Measurements from ENCODE around the gene HIP1. TPM values are rescaled to one million over a fixed set of nuclear protein-coding genes. Genes with fewer than 3 reads are reported as not detected.

The HIP1 gene
- total RNA-seq, 2 donors from 2014 or later: 42.9 to 48.2 TPM

DNA sequence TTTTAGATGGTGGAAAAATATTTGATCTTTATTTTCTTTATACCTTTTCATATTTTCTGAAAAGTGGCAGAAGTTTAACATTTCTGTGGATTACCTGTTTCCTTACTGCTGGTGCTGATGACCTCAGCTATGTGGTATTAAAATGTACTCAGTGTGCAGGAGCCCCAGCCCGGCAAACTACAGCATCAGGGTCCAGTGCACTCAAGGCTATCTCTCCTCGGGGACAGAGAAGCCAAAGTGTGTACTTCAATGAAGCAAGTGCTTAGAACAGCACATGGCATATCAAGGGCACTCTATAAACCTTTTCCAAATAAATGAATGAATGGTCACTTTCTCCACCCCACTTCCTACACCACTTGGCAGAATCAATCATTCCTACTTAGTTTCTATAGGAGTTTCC lies 111.8 kb downstream of the HIP1 start:
- DNase-seq (ENCODE audit: low spot score): no peak
- Histone ChIP-seq H3K4me1 (ENCODE audit: control insufficient read depth in 1 of 2, low read depth in 2 of 2) (peaks cover 11 to 21% of the 10 kb centered on the region in 2 donors), H3K9me3 (no peaks in the 10 kb centered on the region), H3K36me3 (no peaks in the 10 kb centered on the region), H3K27ac (no peak overlapping the region), H3K27me3 (replicated peaks; ENCODE audit: insufficient read depth) (no peaks in the 10 kb centered on the region), H3K4me3 (no peak overlapping the region)
- TF ChIP-seq, protein P1, sequence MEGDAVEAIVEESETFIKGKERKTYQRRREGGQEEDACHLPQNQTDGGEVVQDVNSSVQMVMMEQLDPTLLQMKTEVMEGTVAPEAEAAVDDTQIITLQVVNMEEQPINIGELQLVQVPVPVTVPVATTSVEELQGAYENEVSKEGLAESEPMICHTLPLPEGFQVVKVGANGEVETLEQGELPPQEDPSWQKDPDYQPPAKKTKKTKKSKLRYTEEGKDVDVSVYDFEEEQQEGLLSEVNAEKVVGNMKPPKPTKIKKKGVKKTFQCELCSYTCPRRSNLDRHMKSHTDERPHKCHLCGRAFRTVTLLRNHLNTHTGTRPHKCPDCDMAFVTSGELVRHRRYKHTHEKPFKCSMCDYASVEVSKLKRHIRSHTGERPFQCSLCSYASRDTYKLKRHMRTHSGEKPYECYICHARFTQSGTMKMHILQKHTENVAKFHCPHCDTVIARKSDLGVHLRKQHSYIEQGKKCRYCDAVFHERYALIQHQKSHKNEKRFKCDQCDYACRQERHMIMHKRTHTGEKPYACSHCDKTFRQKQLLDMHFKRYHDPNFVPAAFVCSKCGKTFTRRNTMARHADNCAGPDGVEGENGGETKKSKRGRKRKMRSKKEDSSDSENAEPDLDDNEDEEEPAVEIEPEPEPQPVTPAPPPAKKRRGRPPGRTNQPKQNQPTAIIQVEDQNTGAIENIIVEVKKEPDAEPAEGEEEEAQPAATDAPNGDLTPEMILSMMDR (IDR thresholded peaks at IDR 0.05): no peak
- no peak for ATAC-seq (ENCODE audit: insufficient number of reproducible peaks, low FRiP score, low read depth)

DNA sequence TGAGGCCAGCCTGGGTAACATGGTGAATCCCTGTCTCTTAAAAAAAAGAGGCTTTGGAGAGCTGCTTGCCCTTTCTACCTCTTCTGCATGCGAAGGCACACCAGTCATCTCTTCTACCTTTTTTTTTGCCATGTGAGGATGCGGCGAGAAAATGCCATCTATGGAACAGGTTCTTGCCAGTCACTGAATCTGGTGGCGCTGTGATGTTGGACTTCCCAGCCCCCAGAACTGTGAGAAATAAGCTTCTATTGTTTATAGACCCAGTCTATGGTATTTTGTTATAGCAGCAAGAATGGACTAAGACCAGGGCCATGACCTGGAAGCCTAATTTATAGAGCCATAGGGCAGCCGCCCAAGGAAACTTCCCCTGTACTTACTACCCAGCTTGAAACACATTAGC lies 112.9 kb downstream of the HIP1 start:
- Histone ChIP-seq H3K4me1 (ENCODE audit: control insufficient read depth in 1 of 2, low read depth in 2 of 2) (peaks cover 11 to 21% of the 10 kb centered on the region in 2 donors), H3K27ac (no peak overlapping the region), H3K4me3 (no peak overlapping the region), H3K9me3 (no peaks in the 10 kb centered on the region), H3K36me3 (no peaks in the 10 kb centered on the region), H3K27me3 (replicated peaks; ENCODE audit: insufficient read depth) (no peaks in the 10 kb centered on the region)
- TF ChIP-seq, protein P1 (IDR thresholded peaks at IDR 0.05): no peak
- ATAC-seq (ENCODE audit: insufficient number of reproducible peaks, low FRiP score, low read depth): no peak
- no peak for DNase-seq (ENCODE audit: low spot score)

DNA sequence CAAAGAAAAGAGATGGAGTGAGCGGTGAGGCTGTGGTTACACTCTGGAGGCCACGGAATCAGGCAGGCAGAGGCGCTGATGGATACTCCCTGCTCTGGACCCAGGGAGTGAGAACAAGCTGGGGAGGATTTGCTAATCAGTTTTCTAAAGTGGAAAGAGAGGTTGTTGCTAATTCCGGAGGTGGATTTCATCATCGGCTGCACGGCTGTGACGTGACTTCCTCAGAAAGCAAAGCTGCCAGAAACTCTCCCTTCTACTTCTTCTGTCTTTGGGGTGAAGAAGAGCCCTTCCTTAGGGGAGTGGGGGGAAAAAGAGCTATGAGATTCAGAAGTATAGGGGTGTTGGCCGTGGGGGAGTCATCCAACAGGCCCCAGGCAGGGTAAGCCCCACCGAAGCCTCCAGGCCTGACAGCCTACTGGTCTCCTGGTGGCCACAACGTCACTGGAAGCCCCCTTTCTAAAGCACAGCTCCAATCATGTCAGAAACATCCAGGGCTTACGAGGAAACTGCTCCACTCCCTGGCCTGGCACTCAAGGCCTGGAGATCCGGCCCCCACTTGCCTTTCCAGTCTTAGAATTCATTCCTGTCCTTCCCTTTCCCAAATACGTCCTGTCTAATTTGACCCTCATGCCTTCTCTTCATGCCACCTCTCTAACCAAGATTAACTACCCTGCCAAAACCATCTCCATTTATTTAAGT lies 114.5 kb downstream of the HIP1 start:
- TF ChIP-seq, protein P1 (IDR thresholded peaks at IDR 0.05): no peak
- DNase-seq (ENCODE audit: low spot score): no peak
- Histone ChIP-seq H3K27ac (peak overlapping the region; percentile 65 to 76), H3K4me1 (ENCODE audit: control insufficient read depth in 1 of 2, low read depth in 2 of 2) (peaks cover 11 to 27% of the 10 kb centered on the region in 2 donors), H3K36me3 (no peaks in the 10 kb centered on the region), H3K9me3 (no peaks in the 10 kb centered on the region), H3K4me3 (no peak overlapping the region), H3K27me3 (replicated peaks; ENCODE audit: insufficient read depth) (no peaks in the 10 kb centered on the region)
- ATAC-seq (ENCODE audit: insufficient number of reproducible peaks, low FRiP score, low read depth): peak; percentile 55

DNA sequence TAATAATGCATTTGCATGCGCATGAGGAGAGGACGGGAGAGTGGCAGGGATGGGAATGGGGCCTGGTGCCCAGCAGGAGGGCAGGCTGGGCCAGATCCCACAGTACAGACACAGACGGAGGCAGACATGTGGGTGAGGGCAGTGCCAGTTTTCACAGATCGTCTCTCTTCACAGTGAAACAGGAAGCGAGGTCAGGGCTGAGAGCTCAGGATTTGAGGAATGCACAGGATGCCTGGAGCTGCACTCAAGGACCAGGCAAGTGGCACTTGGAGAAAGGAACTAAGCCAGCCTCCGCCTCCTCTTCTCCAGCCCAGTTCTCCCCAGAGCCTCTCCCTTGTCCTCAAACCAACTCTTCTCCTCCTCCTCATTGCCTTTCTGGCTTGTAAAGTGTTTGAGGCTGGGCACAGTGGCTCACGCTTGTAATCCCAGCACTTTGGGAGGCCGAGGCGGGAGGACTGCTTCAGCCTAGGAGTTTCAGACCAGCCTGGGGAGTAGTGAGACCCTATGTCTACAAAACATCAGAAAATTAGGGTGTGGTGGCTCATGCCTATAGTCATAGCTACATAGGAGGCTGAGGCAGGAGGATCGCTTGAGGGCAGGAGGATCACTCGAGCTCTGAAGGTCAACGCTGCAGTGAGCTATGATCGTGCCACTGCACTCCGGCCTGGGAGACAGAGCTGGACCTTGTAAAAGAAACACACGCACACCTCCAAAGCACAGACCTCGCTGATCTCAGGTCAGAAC lies 115.2 kb downstream of the HIP1 start:
- TF ChIP-seq, protein P1 (IDR thresholded peaks at IDR 0.05): no peak
- ATAC-seq (ENCODE audit: insufficient number of reproducible peaks, low FRiP score, low read depth): no peak

DNA sequence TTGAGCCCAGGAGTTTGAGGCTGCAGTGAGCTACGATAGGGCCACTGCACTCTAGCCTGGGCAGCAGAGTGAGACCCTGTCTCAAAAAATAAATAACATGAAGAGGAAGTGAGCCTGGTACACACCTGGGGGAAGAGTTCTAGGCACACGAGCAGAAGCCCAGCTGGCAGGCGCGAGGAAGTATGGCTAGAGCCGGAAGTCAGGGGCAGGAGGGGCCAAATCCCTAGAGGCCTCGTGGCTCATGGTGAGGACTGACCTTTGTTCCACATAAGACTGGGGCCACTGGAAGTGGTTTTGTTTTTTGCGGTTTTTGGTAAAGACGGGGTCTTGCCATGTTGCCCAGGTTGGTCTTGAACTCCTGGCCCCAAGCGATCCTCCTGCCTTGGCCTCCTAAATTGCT lies 117.6 kb downstream of the HIP1 start:
- TF ChIP-seq, protein P1 (IDR thresholded peaks at IDR 0.05): no peak
- H3K4me3 ChIP-seq: no peak overlapping the region
- peaks cover 19 to 27% of the 10 kb centered on the region in 2 donors for H3K4me1 ChIP-seq (ENCODE audit: control insufficient read depth in 1 of 2, low read depth in 2 of 2)
- no peaks in the 10 kb centered on the region for H3K27me3 ChIP-seq (replicated peaks; ENCODE audit: insufficient read depth)
- no peak overlapping the region for H3K27ac ChIP-seq
- no peak for ATAC-seq (ENCODE audit: insufficient number of reproducible peaks, low FRiP score, low read depth)
- DNase-seq (ENCODE audit: low spot score): no peak
- H3K9me3 ChIP-seq: no peaks in the 10 kb centered on the region
- H3K36me3 ChIP-seq: peaks cover 4% of the 10 kb centered on the region

More for the DNA sequence above, 115.2 kb downstream of the HIP1 start:
- Histone ChIP-seq H3K27me3 (replicated peaks; ENCODE audit: insufficient read depth) (no peaks in the 10 kb centered on the region), H3K27ac (peak overlapping the region; percentile 65 to 76), H3K36me3 (no peaks in the 10 kb centered on the region), H3K4me3 (no peak overlapping the region), H3K4me1 (ENCODE audit: control insufficient read depth in 1 of 2, low read depth in 2 of 2) (peaks cover 11 to 27% of the 10 kb centered on the region in 2 donors), H3K9me3 (no peaks in the 10 kb centered on the region)
- DNase-seq (ENCODE audit: low spot score): no peak

Measured in thoracic aorta (tissue), 2 donors.